NCI-H1092 treated with DMSO at 0.1 percent for 48 hours (cell line): ENCODE results near the gene CNTN4.
"Not testable (repeated sequence)": the region's sequence is repeated elsewhere in the genome, so short reads cannot be mapped to it uniquely, and the experiment has no call there.

Experiments used
- DNase-seq: peaks from one replicate; lab custom pipeline; 2025; lab: John Stamatoyannopoulos, UW

CNTN4 gene

DNA sequence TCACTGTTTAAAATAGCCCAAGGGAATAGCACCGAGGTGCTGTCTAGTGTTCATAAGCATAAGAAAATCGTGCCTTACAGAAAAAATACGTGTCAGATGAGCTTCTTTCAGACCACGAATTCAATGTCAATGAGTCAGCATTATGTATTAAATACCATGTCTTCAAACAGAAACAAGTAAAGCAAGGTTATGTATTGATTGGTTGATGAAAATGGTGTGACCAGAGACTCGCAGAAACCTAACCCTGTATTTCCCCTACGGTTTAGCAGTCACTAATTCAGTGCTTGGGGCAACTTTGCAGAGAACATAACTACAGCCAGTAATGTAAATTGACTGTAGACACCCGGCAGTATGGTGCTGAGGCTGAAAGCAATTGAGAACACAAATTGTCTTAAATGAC is 703.8 kb downstream of the CNTN4 start:
- DNase-seq = no peak

- DNase-seq = no peak
Measured at GRCh38 chr3:2807514-2807913, 708.8 kb downstream of the CNTN4 start.

GRCh38 chr3:2810723-2811122 is 712.1 kb downstream of the CNTN4 start:
- no peak for DNase-seq

GRCh38 chr3:2819571-2819970 is 720.9 kb downstream of the CNTN4 start:
- DNase-seq = no peak

- not testable (repeated sequence) for DNase-seq
Measured at GRCh38 chr3:2820982-2821381, 722.3 kb downstream of the CNTN4 start.

DNA sequence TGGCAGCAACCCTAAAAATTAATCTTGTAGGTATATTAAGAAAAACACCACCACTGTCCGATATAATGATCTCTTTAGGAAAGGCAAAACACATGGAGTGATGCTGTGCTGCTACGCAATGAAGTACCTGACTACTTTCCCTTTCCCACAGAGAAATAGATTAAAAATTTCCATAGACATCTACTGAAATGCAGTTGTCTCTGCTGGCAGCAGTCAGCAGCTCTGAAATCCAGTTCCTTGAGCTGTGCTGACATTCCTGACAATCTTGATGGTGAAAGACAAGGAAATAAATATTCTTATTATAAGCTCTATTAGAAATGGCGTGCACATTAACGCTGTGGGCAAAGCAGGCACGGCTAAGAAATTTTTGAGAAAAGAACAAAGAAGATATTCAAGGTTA is 723.9 kb downstream of the CNTN4 start:
- no peak for DNase-seq

DNA sequence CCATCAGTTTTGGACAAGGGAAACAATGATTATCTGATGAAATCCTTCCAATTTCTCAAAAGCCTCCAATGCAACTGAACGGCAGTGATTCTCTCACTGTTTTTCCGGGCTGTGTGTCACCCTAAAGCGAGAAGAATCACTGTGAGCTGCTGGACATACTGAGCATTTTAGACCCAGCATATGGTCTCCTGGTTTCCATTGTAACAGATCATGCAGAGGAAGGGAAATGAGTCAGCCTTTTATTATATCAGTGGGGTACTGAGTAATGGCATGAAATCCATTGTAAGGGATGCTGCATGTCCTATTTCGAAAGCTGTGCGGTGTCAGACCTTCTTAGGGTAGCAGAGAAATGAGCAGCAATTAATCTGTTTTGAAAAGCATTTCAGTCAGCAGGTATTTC is 724.4 kb downstream of the CNTN4 start:
- no peak for DNase-seq

DNA sequence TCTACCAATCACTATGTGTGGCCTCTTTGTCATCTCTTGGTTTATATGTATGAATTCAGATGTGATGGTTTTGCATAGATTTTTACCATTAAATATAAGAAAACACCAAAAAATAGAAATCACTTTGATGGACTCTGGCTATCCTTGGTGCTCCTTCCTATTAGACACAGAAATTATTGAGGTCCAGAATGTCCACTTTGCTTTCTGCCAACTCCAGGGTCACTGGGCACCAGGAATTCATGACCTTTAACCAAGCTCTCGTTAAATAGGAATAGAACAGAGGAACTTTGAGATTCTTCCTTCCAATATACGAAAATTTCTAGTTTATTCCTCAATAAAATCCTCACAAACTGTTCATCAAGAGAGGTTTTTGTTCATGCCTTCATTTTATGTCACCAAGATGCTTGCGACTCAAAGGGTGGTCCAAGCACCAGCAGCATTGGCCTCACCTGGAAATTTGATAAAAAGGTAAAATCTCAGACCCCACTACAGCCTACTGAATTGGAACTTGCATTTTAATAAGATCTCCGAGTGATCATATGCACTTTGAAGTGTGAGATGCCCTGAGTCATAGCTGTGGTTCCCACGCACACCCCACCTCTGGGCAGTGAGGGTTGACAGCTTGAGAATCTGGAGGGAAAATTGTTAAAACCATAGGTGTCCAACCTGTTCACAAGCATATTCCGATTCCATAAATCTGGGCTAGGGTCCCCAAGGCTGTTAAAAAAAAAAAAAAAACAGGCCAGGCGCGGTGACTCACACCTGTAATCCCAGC is 725.0 kb downstream of the CNTN4 start:
- no peak for DNase-seq

DNA sequence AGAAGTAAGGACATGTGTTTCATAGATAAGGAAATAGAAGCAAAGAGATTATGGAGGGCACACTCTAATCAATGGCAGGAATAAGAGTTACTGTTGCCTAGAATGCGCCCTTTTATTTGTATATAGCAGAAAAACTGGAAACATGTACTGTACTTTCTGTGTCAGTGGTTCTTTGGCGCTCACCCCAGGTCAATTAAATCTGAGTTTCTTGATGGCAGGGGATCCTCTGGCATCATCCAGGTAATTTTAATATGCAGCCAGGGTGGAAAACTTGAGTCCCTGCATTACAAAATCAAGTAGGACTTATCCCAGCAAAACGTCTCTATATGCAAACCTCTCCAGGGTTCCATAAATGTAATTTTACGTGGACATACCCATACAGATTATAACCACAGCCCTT is 727.4 kb downstream of the CNTN4 start:
- DNase-seq = no peak

DNA sequence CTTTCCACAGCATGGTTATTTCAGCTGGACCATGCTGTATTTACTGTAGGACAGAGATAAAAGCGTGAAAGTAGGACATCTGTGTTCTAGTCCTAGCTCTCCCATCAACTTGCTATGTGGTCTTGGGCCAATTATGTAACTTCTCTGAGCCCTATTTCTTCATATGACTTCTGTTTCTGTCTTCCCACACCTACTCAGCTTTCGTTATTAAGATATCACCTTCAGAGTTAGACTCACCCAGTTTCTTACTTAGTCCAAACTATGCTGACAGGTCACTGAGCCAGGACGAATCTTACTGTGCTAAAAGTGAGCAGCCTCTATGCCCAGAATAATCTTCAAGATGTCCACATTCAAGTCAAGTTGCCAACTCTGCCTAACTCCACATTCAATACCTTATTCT is 727.8 kb downstream of the CNTN4 start:
- no peak for DNase-seq

- DNase-seq = no peak
Measured at GRCh38 chr3:2837239-2837638, 738.6 kb downstream of the CNTN4 start.

DNA sequence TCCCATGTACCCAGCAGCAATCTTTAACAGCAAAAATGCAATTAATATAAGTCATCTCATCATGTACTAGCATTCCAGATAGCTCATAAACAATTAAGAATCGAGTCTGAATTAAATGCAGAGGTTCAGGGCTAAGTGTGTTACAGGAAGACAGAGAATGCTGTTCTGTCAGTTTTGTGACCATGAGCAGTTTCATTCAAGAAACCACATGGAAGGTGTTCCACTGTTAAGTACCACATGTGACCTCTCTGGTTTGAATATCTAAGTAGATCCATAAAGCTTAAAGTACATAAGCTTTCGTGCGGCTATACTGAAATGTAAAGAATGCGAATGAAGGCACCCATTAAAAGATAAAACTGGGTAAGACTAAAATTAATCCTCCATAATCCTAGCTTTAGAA is 739.2 kb downstream of the CNTN4 start:
- no peak for DNase-seq

- no peak for DNase-seq
Measured at GRCh38 chr3:2838546-2839157, 740.0 kb downstream of the CNTN4 start.

- no peak for DNase-seq
Measured at GRCh38 chr3:2839876-2840275, 741.2 kb downstream of the CNTN4 start.

DNA sequence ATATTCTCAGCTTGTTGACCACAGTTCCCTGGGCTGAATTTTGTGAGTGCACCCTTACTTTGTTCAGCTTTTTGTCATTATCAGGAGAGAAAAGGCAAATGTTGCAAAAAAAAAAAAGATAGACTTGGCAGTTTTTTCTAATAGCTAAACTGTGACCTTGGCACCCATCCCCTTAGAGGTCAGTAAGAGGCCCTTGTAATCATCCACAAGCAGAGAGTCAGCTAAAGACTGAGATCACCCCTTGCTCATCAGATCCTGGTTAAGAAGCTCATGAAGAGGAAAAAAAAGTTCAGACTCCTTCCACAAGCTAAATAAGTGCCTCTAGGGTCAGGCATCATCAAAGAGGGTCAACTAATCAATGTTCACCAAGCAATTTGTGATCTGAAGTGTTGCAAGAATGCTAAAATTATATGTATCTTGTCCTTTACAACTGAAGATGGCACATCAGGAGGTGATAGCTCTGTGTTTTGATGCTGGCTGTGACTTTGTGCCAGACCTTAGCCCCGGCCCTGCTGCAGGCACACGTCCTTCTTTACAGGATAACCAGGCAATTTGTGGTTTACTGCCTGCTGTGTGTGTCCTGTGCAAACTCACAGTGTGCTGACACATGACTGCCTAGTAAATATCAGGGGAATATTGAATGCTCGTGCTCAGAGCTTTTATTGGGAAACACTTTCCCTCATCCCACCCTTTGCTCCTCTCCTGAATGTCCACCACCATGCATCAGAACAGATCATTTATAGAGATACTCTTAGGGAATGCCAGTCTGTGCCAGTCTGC is 748.6 kb downstream of the CNTN4 start:
- DNase-seq = no peak

- no peak for DNase-seq
Measured at GRCh38 chr3:2849092-2849491, 750.4 kb downstream of the CNTN4 start.

GRCh38 chr3:2850701-2851100 is 752.0 kb downstream of the CNTN4 start:
- no peak for DNase-seq

DNA sequence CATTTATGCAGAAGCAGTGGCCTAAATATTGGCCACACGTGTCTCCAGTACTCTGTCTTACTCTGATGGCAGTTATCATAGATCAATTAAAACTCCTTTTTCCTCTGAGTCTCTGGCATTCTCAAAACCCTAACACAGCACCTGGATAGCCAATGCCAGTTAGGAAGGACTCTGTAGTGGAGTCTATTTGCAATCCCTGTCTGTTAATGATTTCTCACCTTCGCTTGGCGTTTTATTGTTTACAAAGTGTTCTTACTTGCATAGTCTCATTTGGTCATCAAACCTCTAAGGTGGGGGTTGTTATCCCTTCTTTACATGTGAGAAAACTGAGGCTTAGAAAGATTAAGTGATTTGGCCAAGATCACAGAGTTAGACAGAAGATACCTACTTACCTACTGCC is 752.7 kb downstream of the CNTN4 start:
- no peak for DNase-seq

- DNase-seq = no peak
Measured at GRCh38 chr3:2851835-2852234, 753.2 kb downstream of the CNTN4 start.

DNA sequence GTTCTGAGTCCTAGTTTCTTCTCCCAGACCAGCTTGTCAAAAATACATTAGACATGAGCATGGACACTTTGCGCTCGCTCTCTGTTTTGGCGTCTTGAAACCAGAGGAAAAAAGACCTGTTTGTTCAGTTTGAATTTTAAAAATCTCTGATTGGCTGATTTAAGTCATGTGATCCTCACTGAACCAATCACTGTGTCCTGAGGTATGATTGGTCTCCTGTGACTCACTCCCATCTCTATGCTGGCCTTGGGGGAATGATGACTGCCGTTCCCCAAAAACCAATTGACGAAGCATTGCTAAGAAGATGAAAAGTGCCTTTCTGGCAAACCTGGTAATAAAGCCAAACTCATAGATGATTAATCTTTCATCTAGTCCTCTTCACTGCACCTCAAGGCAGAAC is 755.0 kb downstream of the CNTN4 start:
- no peak for DNase-seq

DNA sequence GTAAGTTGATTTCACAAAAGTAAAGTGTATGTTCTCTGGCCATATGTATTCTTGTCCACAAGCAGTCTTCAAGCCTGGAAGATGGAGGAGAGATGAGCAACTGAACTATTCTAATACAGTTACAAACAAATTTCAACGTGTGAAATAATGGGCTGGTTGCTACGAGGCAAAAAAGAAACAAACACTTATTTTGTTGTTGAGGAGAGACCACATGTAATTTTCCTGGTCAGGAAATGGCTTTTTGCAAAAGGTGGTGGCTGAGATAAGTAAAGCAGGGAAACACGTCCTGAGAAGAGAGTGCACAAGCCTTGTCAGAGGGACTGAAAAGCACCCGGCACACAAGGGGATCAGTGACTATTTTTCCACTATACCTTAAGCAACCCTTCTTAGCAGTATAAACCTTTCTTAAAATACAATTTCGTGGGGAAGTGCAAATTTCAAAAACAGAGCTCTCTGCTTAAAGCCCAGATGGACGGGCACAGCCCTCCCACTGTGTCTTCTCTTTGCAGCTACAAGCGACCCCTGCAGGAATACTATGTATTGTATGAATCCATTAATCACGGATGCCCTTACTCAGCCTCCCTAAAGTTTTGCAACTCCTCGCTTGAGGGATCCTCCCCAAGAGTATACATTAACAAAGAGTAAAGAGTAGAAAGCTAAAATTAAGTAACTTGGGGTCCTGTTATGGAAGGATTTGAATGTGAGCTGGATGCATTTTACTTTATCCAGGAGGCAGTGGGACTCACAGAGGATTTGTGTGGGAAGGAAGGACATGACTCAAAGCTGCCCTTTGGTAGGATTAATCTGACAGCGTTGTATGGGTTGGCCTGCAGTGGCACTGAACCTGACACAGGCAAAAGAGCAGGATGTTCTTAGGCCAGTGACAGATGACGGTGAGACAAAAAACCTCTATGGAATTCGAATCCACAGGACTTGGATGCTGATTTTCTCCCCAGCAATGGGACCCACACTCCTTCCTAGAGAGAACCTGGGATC is 757.8 kb downstream of the CNTN4 start:
- DNase-seq = no peak

DNA sequence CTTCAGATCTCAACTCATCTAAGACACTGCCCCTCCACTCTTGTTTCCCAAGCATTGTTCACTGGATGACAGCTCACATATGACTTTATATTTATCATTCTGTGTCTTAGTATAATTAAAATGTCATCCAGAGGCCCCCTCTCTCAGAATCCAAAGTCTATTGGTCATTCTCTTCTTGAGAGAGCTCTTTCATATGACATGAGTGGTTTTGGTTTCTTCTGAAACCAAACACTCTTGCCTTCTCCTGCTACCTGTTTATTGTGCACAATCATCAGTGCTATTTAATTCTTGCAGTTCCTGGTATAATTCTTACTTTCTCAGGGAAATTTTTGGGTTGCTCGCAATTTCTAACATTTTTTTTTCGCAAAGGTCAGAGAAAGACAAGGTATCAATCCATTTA is 762.0 kb downstream of the CNTN4 start:
- DNase-seq = no peak
